CD14-positive monocyte (primary cell): ENCODE measurements around the gene RASAL3. TPM values are rescaled to one million over a fixed set of nuclear protein-coding genes. Genes with fewer than 3 reads are reported as not detected.

Experiments
- DNase-seq, 3 donors: peaks; one replicate each; pipeline ENCODE4 v3.0.0-alpha.2; 2011 to 2022
- H2AFZ ChIP-seq: 2 replicates; pipeline ENCODE4 v1.6.0; 2012; ENCODE audit warnings: mild to moderate bottlenecking, low read depth, low read length, inconsistent platforms; ENCODE audit not compliant: insufficient read depth, poor library complexity, severe bottlenecking
- H3K27ac ChIP-seq, 2 donors: 1 replicate in 1 of 2; 2 replicates in 1 of 2; pipeline ENCODE4 v1.5.1; 2012 to 2013; ENCODE audit warnings: low read length in 2 of 2, control low read depth in 1 of 2, inconsistent platforms in 1 of 2, low read depth in 1 of 2, mild to moderate bottlenecking in 1 of 2
- H3K27me3 ChIP-seq, 2 donors: one replicate each; pipeline versions ENCODE4 v1.6.0 to v1.6.1; 2011 to 2013; ENCODE audit warnings: low read length in 2 of 2; ENCODE audit not compliant: control insufficient read depth in 2 of 2, insufficient read depth in 2 of 2
- H3K36me3 ChIP-seq, 2 donors: replicated peaks in 1 of 2; 1 replicate in 1 of 2; 2 replicates in 1 of 2; pipeline versions ENCODE4 v1.5.1 to v1.6.1; 2012 to 2013; ENCODE audit warnings: low read length in 2 of 2, control low read depth in 1 of 2, inconsistent platforms in 1 of 2, mild to moderate bottlenecking in 1 of 2; ENCODE audit not compliant: insufficient read depth in 2 of 2, control insufficient read depth in 1 of 2
- H3K4me1 ChIP-seq, 2 donors: 1 replicate in 1 of 2; 2 replicates in 1 of 2; pipeline versions ENCODE4 v1.5.1 to v1.6.1; 2012 to 2013; ENCODE audit warnings: low read length in 2 of 2, control low read depth in 1 of 2, inconsistent platforms in 1 of 2, mild to moderate bottlenecking in 1 of 2, moderate library complexity in 1 of 2; ENCODE audit not compliant: insufficient read depth in 2 of 2, control insufficient read depth in 1 of 2
- H3K4me2 ChIP-seq: replicated peaks from 2 replicates; pipeline ENCODE3; 2012; ENCODE audit warnings: low read length, moderate library complexity, mild to moderate bottlenecking; ENCODE audit not compliant: poor library complexity, severe bottlenecking; ENCODE audit errors: extremely low read depth
- H3K4me3 ChIP-seq, 3 experiments: fragments of 200-600 bp in 1 of 3; sonication (generic) in 1 of 3; replicated peaks in 1 of 3; 1 replicate in 2 of 3; 2 replicates in 1 of 3; pipeline ENCODE4 v1.5.1; 2011 to 2013; ENCODE audit warnings: low read length in 3 of 3, mild to moderate bottlenecking in 3 of 3, control low read depth in 2 of 3, low read depth in 2 of 3, inconsistent platforms in 1 of 3, moderate library complexity in 1 of 3
- H3K79me2 ChIP-seq: 2 replicates; pipeline ENCODE4 v1.6.0; 2012; ENCODE audit warnings: mild to moderate bottlenecking, control low read depth, inconsistent platforms, low read length, moderate library complexity; ENCODE audit not compliant: insufficient read depth
- H3K9ac ChIP-seq: 2 replicates; pipeline ENCODE4 v1.6.0; 2017; ENCODE audit warnings: low read length, mild to moderate bottlenecking; ENCODE audit not compliant: insufficient read depth, poor library complexity, severe bottlenecking
- H3K9me3 ChIP-seq, 2 donors: replicated peaks in 1 of 2; 1 replicate in 1 of 2; 2 replicates in 1 of 2; pipeline versions ENCODE4 v1.5.1 to v1.6.1; 2012 to 2013; ENCODE audit warnings: low read length in 2 of 2, control low read depth in 1 of 2; ENCODE audit not compliant: control insufficient read depth in 1 of 2, insufficient read depth in 1 of 2
- H4K20me1 ChIP-seq: 2 replicates; pipeline ENCODE4 v1.6.0; 2012; ENCODE audit warnings: mild to moderate bottlenecking, low read length, control low read depth, moderate library complexity; ENCODE audit not compliant: insufficient read depth
- H3K27ac Mint-ChIP-seq, 7 donors: one replicate each; pipeline ENCODE4 v1.8.0; 2020; ENCODE audit warnings: mild to moderate bottlenecking in 7 of 7, mixed read lengths in 7 of 7, moderate library complexity in 6 of 7, inconsistent platforms in 2 of 7
- H3K27me3 Mint-ChIP-seq, 3 donors: one replicate each; pipeline ENCODE4 v1.8.0; 2021 to 2022; ENCODE audit warnings: low read depth in 3 of 3, mild to moderate bottlenecking in 3 of 3, mixed read lengths in 3 of 3, moderate library complexity in 3 of 3, inconsistent platforms in 1 of 3
- H3K36me3 Mint-ChIP-seq, 2 donors: one replicate each; pipeline ENCODE4 v1.8.0; 2020; ENCODE audit warnings: mixed read lengths in 2 of 2, inconsistent platforms in 1 of 2, mild to moderate bottlenecking in 1 of 2
- H3K4me1 Mint-ChIP-seq: one replicate; pipeline ENCODE4 v1.8.0; 2020; ENCODE audit warnings: mild to moderate bottlenecking, mixed read lengths
- H3K4me3 Mint-ChIP-seq, 2 donors: one replicate each; pipeline ENCODE4 v1.8.0; 2020; ENCODE audit warnings: mild to moderate bottlenecking in 2 of 2, mixed read lengths in 2 of 2, moderate library complexity in 1 of 2
- H3K9me3 Mint-ChIP-seq, 7 donors: one replicate each; pipeline ENCODE4 v1.8.0; 2020 to 2022; ENCODE audit warnings: mixed read lengths in 7 of 7, mild to moderate bottlenecking in 6 of 7, moderate library complexity in 6 of 7, inconsistent platforms in 2 of 7
- CTCF ChIP-seq: fragments of 200-600 bp; IDR thresholded peaks from one replicate; pipeline ENCODE4 v1.8.0; 2022; ENCODE audit warnings: antibody characterized with exemption, mild to moderate bottlenecking
- WGBS: methylation state at CpG from one replicate; pipeline ENCODE4 v1.1.5; 2013; ENCODE audit warnings: missing lambda C conversion rate; ENCODE audit not compliant: insufficient coverage; 5-methylcytosine and 5-hydroxymethylcytosine counted together
- intact Hi-C, 2 donors: fragments of 100-400 bp; cut with micrococcal nuclease; formaldehyde crosslinking; loops; one replicate each; pipeline versions ENCODE4 v1.15.0 to v1.15.1; 2023
- polyA plus RNA-seq, 3 donors: library from polyadenylated mRNA; depleted of rRNA in 1 of 3; unstranded in 2 of 3; stranded (reverse) in 1 of 3; fragments of 300-500 nt in 2 of 3; fragments of >200 nt in 1 of 3; fragmentation: Illumina TruSeq in 2 of 3; gene quantifications; 1 replicate in 2 of 3; 2 replicates in 1 of 3; pipeline ENCODE4 v1.2.3, GENCODE V29; 2012 to 2021

RASAL3 gene
- polyA plus RNA-seq, 3 donors: 4.5 to 45.4 (median 13.6) TPM

- peaks cover 0 to 4% (median 3%) of the 10 kb centered on the region in 3 donors for H3K27me3 Mint-ChIP-seq
- Histone ChIP-seq H3K4me3 (no peak overlapping the region), H4K20me1 (no peaks in the 10 kb centered on the region), H3K4me2 (no peak overlapping the region), H3K9ac (no peak overlapping the region), H3K36me3 (no peaks in the 10 kb centered on the region), H3K27me3 (no peaks in the 10 kb centered on the region), H3K27ac (no peak overlapping the region), H2AFZ (no peak overlapping the region), H3K9me3 (no peaks in the 10 kb centered on the region), H3K4me1 (no peaks in the 10 kb centered on the region), H3K79me2 (no peaks in the 10 kb centered on the region)
- 98% methylated on average over 38 of the region's 38 CpGs for WGBS
- H3K27ac Mint-ChIP-seq: no peak overlapping the region
- DNase-seq: no peak
- intact Hi-C loops: no loop called here
- H3K4me3 Mint-ChIP-seq: no peak overlapping the region
- no peaks in the 10 kb centered on the region for H3K4me1 Mint-ChIP-seq
- H3K9me3 Mint-ChIP-seq: no peaks in the 10 kb centered on the region
- no peaks in the 10 kb centered on the region for H3K36me3 Mint-ChIP-seq
- TF ChIP-seq CTCF: no peak
These were observed 24.3 kb downstream of the RASAL3 start for GRCh38 chr19:15439821-15440641.

- H3K9me3 ChIP-seq: no peaks in the 10 kb centered on the region
- H3K27ac ChIP-seq: no peak overlapping the region
- peaks cover 0 to 5% (median 3%) of the 10 kb centered on the region in 3 donors for H3K27me3 Mint-ChIP-seq
- no peaks in the 10 kb centered on the region for H3K4me1 Mint-ChIP-seq
- no peak overlapping the region for H3K4me3 Mint-ChIP-seq
- H3K9me3 Mint-ChIP-seq: no peaks in the 10 kb centered on the region
- H3K4me3 ChIP-seq: no peak overlapping the region
- no peak for DNase-seq
- H3K27ac Mint-ChIP-seq: no peak overlapping the region
- H2AFZ ChIP-seq: no peak overlapping the region
- H3K27me3 ChIP-seq: no peaks in the 10 kb centered on the region
- no peak overlapping the region for H3K9ac ChIP-seq
- TF ChIP-seq CTCF: no peak
- no peaks in the 10 kb centered on the region for H4K20me1 ChIP-seq
- intact Hi-C loops: no loop called here
- no peaks in the 10 kb centered on the region for H3K36me3 Mint-ChIP-seq
- H3K4me2 ChIP-seq: no peak overlapping the region
- H3K79me2 ChIP-seq: no peaks in the 10 kb centered on the region
- H3K36me3 ChIP-seq: no peaks in the 10 kb centered on the region
- 46% methylated on average over 18 of the region's 25 CpGs for WGBS
- no peaks in the 10 kb centered on the region for H3K4me1 ChIP-seq
These were observed 25.1 kb downstream of the RASAL3 start for GRCh38 chr19:15439078-15439799.
